ENCODE data around the gene NKD1. TPM values are rescaled to one million over a fixed set of nuclear protein-coding genes. Genes with fewer than 3 reads are reported as not detected.
"Not testable (repeated sequence)": the region's sequence is repeated elsewhere in the genome, so short reads cannot be mapped to it uniquely, and the experiment has no call there.

NKD1 gene
- total RNA-seq, 2 experiments from 2014 or later: 0.04 to 0.06 TPM

- Histone ChIP-seq H3K4me1 (ENCODE audit: insufficient read depth, low read length, poor library complexity, severe bottlenecking) (no peaks in the 10 kb centered on the region), H3K27ac (ENCODE audit: low read depth, low read length, poor library complexity, severe bottlenecking) (no peak overlapping the region), H3K9me2 (ENCODE audit: insufficient read depth, low read length) (no peaks in the 10 kb centered on the region), H2AFZ (ENCODE audit: low read length) (no peak overlapping the region), H3K4me2 (ENCODE audit: low read length) (no peak overlapping the region), H3K79me2 (ENCODE audit: insufficient read depth, low read depth, low read length) (no peaks in the 10 kb centered on the region), H4K20me1 (ENCODE audit: insufficient read depth, low read length) (no peaks in the 10 kb centered on the region), H3K36me3 (ENCODE audit: insufficient read depth, low read length) (no peaks in the 10 kb centered on the region), H3K9me3 (ENCODE audit: low read length) (no peaks in the 10 kb centered on the region), H3K4me3 (ENCODE audit: low read depth, low read length, poor library complexity, severe bottlenecking) (no peak overlapping the region)
- intact Hi-C loops (cut with micrococcal nuclease; ENCODE audit: unreplicated experiment): no loop called here
- POLR2A ChIA-PET: no interaction called here
- no TSS peak for BruUV-seq (replicated peaks)
- no peak for TF ChIP-seq CTCF (conservative IDR thresholded peaks at IDR 0.05; ENCODE audit: low read length)
- TF ChIP-seq EZH2phosphoT487 (IDR thresholded peaks at IDR 0.05; ENCODE audit: borderline replicate concordance, low read depth, low read length): no peak
- DNase-seq (ENCODE audit: low spot score): no peak
- CTCF ChIA-PET (ENCODE audit: unreplicated experiment): no interaction called here
Measured at GRCh38 chr16:50575743-50576142, 27.5 kb downstream of the NKD1 start.

- no peak for TF ChIP-seq EZH2phosphoT487 (IDR thresholded peaks at IDR 0.05; ENCODE audit: borderline replicate concordance, low read depth, low read length)
- no peak for TF ChIP-seq CTCF (conservative IDR thresholded peaks at IDR 0.05; ENCODE audit: low read length)
- CTCF ChIA-PET (ENCODE audit: unreplicated experiment): no interaction called here
- H3K79me2 ChIP-seq (ENCODE audit: insufficient read depth, low read depth, low read length): no peaks in the 10 kb centered on the region
- no peaks in the 10 kb centered on the region for H4K20me1 ChIP-seq (ENCODE audit: insufficient read depth, low read length)
- intact Hi-C loops (cut with micrococcal nuclease; ENCODE audit: unreplicated experiment): no loop called here
- POLR2A ChIA-PET: interaction anchor here (0.7 to 1.1 kb wide), 2 partner anchors 9 to 366 kb away, joined by 3 read pairs; no protein-coding TSS in a partner anchor
- no peak for DNase-seq (ENCODE audit: low spot score)
- H3K36me3 ChIP-seq (ENCODE audit: insufficient read depth, low read length): no peaks in the 10 kb centered on the region
- H3K27ac ChIP-seq (ENCODE audit: low read depth, low read length, poor library complexity, severe bottlenecking): no peak overlapping the region
- H3K4me3 ChIP-seq (ENCODE audit: low read depth, low read length, poor library complexity, severe bottlenecking): no peak overlapping the region
- BruUV-seq (replicated peaks): no TSS peak
- H3K9me2 ChIP-seq (ENCODE audit: insufficient read depth, low read length): no peaks in the 10 kb centered on the region
- no peak overlapping the region for H3K4me2 ChIP-seq (ENCODE audit: low read length)
- no peaks in the 10 kb centered on the region for H3K9me3 ChIP-seq (ENCODE audit: low read length)
- no peak overlapping the region for H2AFZ ChIP-seq (ENCODE audit: low read length)
- H3K4me1 ChIP-seq (ENCODE audit: insufficient read depth, low read length, poor library complexity, severe bottlenecking): no peaks in the 10 kb centered on the region
Measured at GRCh38 chr16:50576403-50577113, 28.4 kb downstream of the NKD1 start.

- H4K20me1 ChIP-seq (ENCODE audit: insufficient read depth, low read length): no peaks in the 10 kb centered on the region
- POLR2A ChIA-PET: no interaction called here
- TF ChIP-seq CTCF (conservative IDR thresholded peaks at IDR 0.05; ENCODE audit: low read length) (no peak), EZH2phosphoT487 (IDR thresholded peaks at IDR 0.05; ENCODE audit: borderline replicate concordance, low read depth, low read length) (no peak)
Measured at GRCh38 chr16:50578137-50578536, 29.9 kb downstream of the NKD1 start.

GRCh38 chr16:50579373-50579772, 31.2 kb downstream of the NKD1 start:
- H3K4me2 ChIP-seq (ENCODE audit: low read length); H3K9me2 ChIP-seq (ENCODE audit: insufficient read depth, low read length); H2AFZ ChIP-seq (ENCODE audit: low read length); H3K79me2 ChIP-seq (ENCODE audit: insufficient read depth, low read depth, low read length); intact Hi-C loops (cut with micrococcal nuclease; ENCODE audit: unreplicated experiment); H3K9me3 ChIP-seq (ENCODE audit: low read length); H3K4me3 ChIP-seq (ENCODE audit: low read depth, low read length, poor library complexity, severe bottlenecking); H3K36me3 ChIP-seq (ENCODE audit: insufficient read depth, low read length); DNase-seq (ENCODE audit: low spot score); H4K20me1 ChIP-seq (ENCODE audit: insufficient read depth, low read length); BruUV-seq (replicated peaks); H3K27ac ChIP-seq (ENCODE audit: low read depth, low read length, poor library complexity, severe bottlenecking); CTCF ChIA-PET (ENCODE audit: unreplicated experiment); H3K4me1 ChIP-seq (ENCODE audit: insufficient read depth, low read length, poor library complexity, severe bottlenecking); POLR2A ChIA-PET: not testable (repeated sequence)

More at GRCh38 chr16:50578137-50578536, 29.9 kb downstream of the NKD1 start:
- CTCF ChIA-PET (ENCODE audit: unreplicated experiment): interaction anchor here (0.6 kb wide), 1 partner anchor 84 kb away, joined by 3 read pairs; no protein-coding TSS in a partner anchor
- Histone ChIP-seq H3K9me2 (ENCODE audit: insufficient read depth, low read length) (no peaks in the 10 kb centered on the region), H3K4me2 (ENCODE audit: low read length) (no peak overlapping the region), H3K9me3 (ENCODE audit: low read length) (no peaks in the 10 kb centered on the region), H3K4me1 (ENCODE audit: insufficient read depth, low read length, poor library complexity, severe bottlenecking) (no peaks in the 10 kb centered on the region), H3K36me3 (ENCODE audit: insufficient read depth, low read length) (no peaks in the 10 kb centered on the region), H2AFZ (ENCODE audit: low read length) (no peak overlapping the region), H3K79me2 (ENCODE audit: insufficient read depth, low read depth, low read length) (no peaks in the 10 kb centered on the region), H3K27ac (ENCODE audit: low read depth, low read length, poor library complexity, severe bottlenecking) (no peak overlapping the region), H3K4me3 (ENCODE audit: low read depth, low read length, poor library complexity, severe bottlenecking) (no peak overlapping the region)
- DNase-seq (ENCODE audit: low spot score): no peak
- intact Hi-C loops (cut with micrococcal nuclease; ENCODE audit: unreplicated experiment): no loop called here
- no TSS peak for BruUV-seq (replicated peaks)
